GM10847 (cell line): ENCODE data around the gene OGFR.
A peak's percentile ranks its signal among the peaks of the same experiment; 100 is the strongest.

Experiments
- POLR2A ChIP-seq: IDR thresholded peaks from 2 replicates; pipeline ENCODE4 v1.6.1; 2011; ENCODE audit not compliant: insufficient read length; ENCODE audit errors: extremely low read depth

Gene OGFR

GRCh38 chr20:62776692-62777527 lies 27.7 kb upstream of the OGFR start:
- peak; percentile 32 for TF ChIP-seq POLR2A

- no peak for TF ChIP-seq POLR2A
Measured at GRCh38 chr20:62777528-62777830, 27.2 kb upstream of the OGFR start.

- no peak for TF ChIP-seq POLR2A
Measured at GRCh38 chr20:62778058-62778457, 26.6 kb upstream of the OGFR start.

GRCh38 chr20:62778601-62779416 lies 25.8 kb upstream of the OGFR start:
- no peak for TF ChIP-seq POLR2A

GRCh38 chr20:62779417-62779685 lies 25.3 kb upstream of the OGFR start:
- no peak for TF ChIP-seq POLR2A

GRCh38 chr20:62780204-62780603 lies 24.4 kb upstream of the OGFR start:
- no peak for TF ChIP-seq POLR2A

GRCh38 chr20:62780696-62781095 lies 23.9 kb upstream of the OGFR start:
- no peak for TF ChIP-seq POLR2A

GRCh38 chr20:62782149-62782892 lies 22.3 kb upstream of the OGFR start:
- no peak for TF ChIP-seq POLR2A

- no peak for TF ChIP-seq POLR2A
Measured at GRCh38 chr20:62782893-62783278, 21.7 kb upstream of the OGFR start.

- no peak for TF ChIP-seq POLR2A
Measured at GRCh38 chr20:62784497-62784896, 20.1 kb upstream of the OGFR start.

- TF ChIP-seq POLR2A = no peak
Measured at GRCh38 chr20:62785393-62785792, 19.2 kb upstream of the OGFR start.

- TF ChIP-seq POLR2A = no peak
Measured at GRCh38 chr20:62786157-62786556, 18.5 kb upstream of the OGFR start.

- TF ChIP-seq POLR2A = no peak
Measured at GRCh38 chr20:62787321-62787720, 17.3 kb upstream of the OGFR start.

GRCh38 chr20:62787866-62788265 lies 16.8 kb upstream of the OGFR start:
- TF ChIP-seq POLR2A = no peak

GRCh38 chr20:62788607-62789006 lies 16.0 kb upstream of the OGFR start:
- no peak for TF ChIP-seq POLR2A

- TF ChIP-seq POLR2A = no peak
Measured at GRCh38 chr20:62790075-62790474, 14.6 kb upstream of the OGFR start.

GRCh38 chr20:62791301-62792181 lies 13.1 kb upstream of the OGFR start:
- no peak for TF ChIP-seq POLR2A
